Measurements from ENCODE around the gene IL19. TPM values are rescaled to one million over a fixed set of nuclear protein-coding genes. Genes with fewer than 3 reads are reported as not detected.

The IL19 gene
- total RNA-seq, 1 donor from 2014 or later = not detected

- no peak for TF ChIP-seq CTCF (conservative IDR thresholded peaks at IDR 0.05)
- peaks cover 27% of the 10 kb centered on the region for H3K27me3 Mint-ChIP-seq (ENCODE audit: low read depth)
- no peaks in the 10 kb centered on the region for H3K4me1 Mint-ChIP-seq
- H3K9me3 Mint-ChIP-seq = no peaks in the 10 kb centered on the region
- H3K36me3 Mint-ChIP-seq (ENCODE audit: low read depth) = no peaks in the 10 kb centered on the region
- no peak overlapping the region for H3K27ac Mint-ChIP-seq (ENCODE audit: unreplicated experiment)
- no peak for DNase-seq (ENCODE audit: low read depth, low spot score)
- H3K4me3 Mint-ChIP-seq = no peak overlapping the region
Measured at GRCh38 chr1:206832352-206832880, 61.8 kb downstream of the IL19 start.

GRCh38 chr1:206833106-206833680 lies 62.6 kb downstream of the IL19 start:
- Mint-ChIP-seq H3K4me1 (no peaks in the 10 kb centered on the region), H3K9me3 (no peaks in the 10 kb centered on the region), H3K27me3 (ENCODE audit: low read depth) (peaks cover 30% of the 10 kb centered on the region), H3K36me3 (ENCODE audit: low read depth) (no peaks in the 10 kb centered on the region), H3K27ac (ENCODE audit: unreplicated experiment) (no peak overlapping the region), H3K4me3 (no peak overlapping the region)
- TF ChIP-seq CTCF (conservative IDR thresholded peaks at IDR 0.05) = no peak
- DNase-seq (ENCODE audit: low read depth, low spot score) = no peak

GRCh38 chr1:206833801-206834200 lies 63.2 kb downstream of the IL19 start:
- no peaks in the 10 kb centered on the region for H3K4me1 Mint-ChIP-seq
- peaks cover 31% of the 10 kb centered on the region for H3K27me3 Mint-ChIP-seq (ENCODE audit: low read depth)
- no peak overlapping the region for H3K27ac Mint-ChIP-seq (ENCODE audit: unreplicated experiment)

GRCh38 chr1:206834217-206834616 lies 63.6 kb downstream of the IL19 start:
- no peak for DNase-seq (ENCODE audit: low read depth, low spot score)
- Mint-ChIP-seq H3K27ac (ENCODE audit: unreplicated experiment) (peak overlapping the region; percentile 4), H3K4me3 (no peak overlapping the region), H3K36me3 (ENCODE audit: low read depth) (no peaks in the 10 kb centered on the region), H3K27me3 (ENCODE audit: low read depth) (peaks cover 27% of the 10 kb centered on the region), H3K9me3 (no peaks in the 10 kb centered on the region), H3K4me1 (no peaks in the 10 kb centered on the region)
- no peak for TF ChIP-seq CTCF (conservative IDR thresholded peaks at IDR 0.05)

More at GRCh38 chr1:206833801-206834200, 63.2 kb downstream of the IL19 start:
- H3K4me3 Mint-ChIP-seq = no peak overlapping the region
- no peak for DNase-seq (ENCODE audit: low read depth, low spot score)
- H3K9me3 Mint-ChIP-seq = no peaks in the 10 kb centered on the region
- no peak for TF ChIP-seq CTCF (conservative IDR thresholded peaks at IDR 0.05)
- no peaks in the 10 kb centered on the region for H3K36me3 Mint-ChIP-seq (ENCODE audit: low read depth)

GRCh38 chr1:206834711-206835110 lies 64.1 kb downstream of the IL19 start:
- Mint-ChIP-seq H3K27ac (ENCODE audit: unreplicated experiment) (no peak overlapping the region), H3K36me3 (ENCODE audit: low read depth) (no peaks in the 10 kb centered on the region), H3K4me3 (no peak overlapping the region), H3K4me1 (no peaks in the 10 kb centered on the region), H3K27me3 (ENCODE audit: low read depth) (peaks cover 26% of the 10 kb centered on the region), H3K9me3 (no peaks in the 10 kb centered on the region)
- TF ChIP-seq CTCF (conservative IDR thresholded peaks at IDR 0.05) = no peak
- DNase-seq (ENCODE audit: low read depth, low spot score) = no peak
